ENCODE data around the gene GYS1. TPM values are rescaled to one million over a fixed set of nuclear protein-coding genes. Genes with fewer than 3 reads are reported as not detected.

The GYS1 gene
- total RNA-seq, 1 experiment from 2014 or later: 62.7 TPM

- Mint-ChIP-seq H3K27me3 (ENCODE audit: insufficient read depth, unreplicated experiment) (no peaks in the 10 kb centered on the region), H3K4me1 (ENCODE audit: low read depth, unreplicated experiment) (no peaks in the 10 kb centered on the region), H3K4me3 (ENCODE audit: unreplicated experiment) (no peak overlapping the region), H3K27ac (ENCODE audit: unreplicated experiment) (no peak overlapping the region), H3K9me3 (ENCODE audit: unreplicated experiment) (no peaks in the 10 kb centered on the region), H3K36me3 (ENCODE audit: insufficient read depth, unreplicated experiment) (peaks cover 62% of the 10 kb centered on the region)
- TF ChIP-seq CTCF (IDR thresholded peaks at IDR 0.05; ENCODE audit: insufficient read depth in 1 of 2, low read depth in 1 of 2, low read length in 1 of 2, severe bottlenecking in 1 of 2, unreplicated experiment in 1 of 2): no peak
- ChIA-PET POLR2A (no interaction called here), CTCF (interaction anchor here (1.4 kb wide), 1 partner anchor 91 kb away, joined by 3 read pairs; no protein-coding TSS in a partner anchor)
- Histone ChIP-seq H3K4me1 (no peaks in the 10 kb centered on the region), H3K27me3 (replicated peaks; ENCODE audit: control insufficient read depth, insufficient read depth, low read length) (no peaks in the 10 kb centered on the region), H3K9me3 (no peaks in the 10 kb centered on the region), H3K36me3 (ENCODE audit: control insufficient read depth, insufficient read depth, low read length) (peaks cover 1% of the 10 kb centered on the region; the same call in 1 of the 2 replicates), H3K4me3 (ENCODE audit: low read depth, low read length) (no peak overlapping the region)
- DNase-seq: no peak
- no TSS peak for BruUV-seq (replicated peaks)
- intact Hi-C loops (cut with micrococcal nuclease; ENCODE audit: unreplicated experiment): no loop called here
Measured at GRCh38 chr19:49006905-49007304, 13.8 kb upstream of the GYS1 start.

- H3K27ac Mint-ChIP-seq (ENCODE audit: unreplicated experiment): no peak overlapping the region
- no peaks in the 10 kb centered on the region for H3K27me3 ChIP-seq (replicated peaks; ENCODE audit: control insufficient read depth, insufficient read depth, low read length)
- TF ChIP-seq CTCF (IDR thresholded peaks at IDR 0.05; ENCODE audit: insufficient read depth in 1 of 2, low read depth in 1 of 2, low read length in 1 of 2, severe bottlenecking in 1 of 2, unreplicated experiment in 1 of 2): no peak
- no peaks in the 10 kb centered on the region for H3K4me1 Mint-ChIP-seq (ENCODE audit: low read depth, unreplicated experiment)
- H3K4me1 ChIP-seq: no peaks in the 10 kb centered on the region
- no peak overlapping the region for H3K4me3 ChIP-seq (ENCODE audit: low read depth, low read length)
- intact Hi-C loops (cut with micrococcal nuclease; ENCODE audit: unreplicated experiment): no loop called here
- ChIA-PET CTCF (no interaction called here), POLR2A (no interaction called here)
- no peak overlapping the region for H3K4me3 Mint-ChIP-seq (ENCODE audit: unreplicated experiment)
- peaks cover 66% of the 10 kb centered on the region for H3K36me3 Mint-ChIP-seq (ENCODE audit: insufficient read depth, unreplicated experiment)
- H3K9me3 ChIP-seq: no peaks in the 10 kb centered on the region
- DNase-seq: no peak
- H3K27me3 Mint-ChIP-seq (ENCODE audit: insufficient read depth, unreplicated experiment): no peaks in the 10 kb centered on the region
- no peaks in the 10 kb centered on the region for H3K9me3 Mint-ChIP-seq (ENCODE audit: unreplicated experiment)
- BruUV-seq (replicated peaks): no TSS peak
- H3K36me3 ChIP-seq (ENCODE audit: control insufficient read depth, insufficient read depth, low read length): peaks cover 1% of the 10 kb centered on the region; the same call in 1 of the 2 replicates
Measured at GRCh38 chr19:49004964-49005614, 12.0 kb upstream of the GYS1 start.

GRCh38 chr19:49004133-49004532 is 11.0 kb upstream of the GYS1 start:
- no peaks in the 10 kb centered on the region for H3K9me3 ChIP-seq
- no peak overlapping the region for H3K4me3 ChIP-seq (ENCODE audit: low read depth, low read length)
- POLR2A ChIA-PET: interaction anchor here (0.7 kb wide), 1 partner anchor 124 kb away, joined by 3 read pairs; no protein-coding TSS in a partner anchor
- no TSS peak for BruUV-seq (replicated peaks)
- Mint-ChIP-seq H3K27me3 (ENCODE audit: insufficient read depth, unreplicated experiment) (no peaks in the 10 kb centered on the region), H3K36me3 (ENCODE audit: insufficient read depth, unreplicated experiment) (peaks cover 67% of the 10 kb centered on the region), H3K4me1 (ENCODE audit: low read depth, unreplicated experiment) (no peaks in the 10 kb centered on the region), H3K4me3 (ENCODE audit: unreplicated experiment) (no peak overlapping the region), H3K27ac (ENCODE audit: unreplicated experiment) (no peak overlapping the region), H3K9me3 (ENCODE audit: unreplicated experiment) (no peaks in the 10 kb centered on the region)
- no peak for TF ChIP-seq CTCF (IDR thresholded peaks at IDR 0.05; ENCODE audit: insufficient read depth in 1 of 2, low read depth in 1 of 2, low read length in 1 of 2, severe bottlenecking in 1 of 2, unreplicated experiment in 1 of 2)
- no peaks in the 10 kb centered on the region for H3K4me1 ChIP-seq
- H3K27me3 ChIP-seq (replicated peaks; ENCODE audit: control insufficient read depth, insufficient read depth, low read length): no peaks in the 10 kb centered on the region
- H3K36me3 ChIP-seq (ENCODE audit: control insufficient read depth, insufficient read depth, low read length): no peaks in the 10 kb centered on the region; the same call in 1 of the 2 replicates
- DNase-seq: no peak
- CTCF ChIA-PET: interaction anchor here (0.5 to 0.6 kb wide), 2 partner anchors 124 to 126 kb away, joined by 3 read pairs; no protein-coding TSS in a partner anchor
- intact Hi-C loops (cut with micrococcal nuclease; ENCODE audit: unreplicated experiment): no loop called here
